ENCODE measurements around the gene HDGFL2.
"Not testable (repeated sequence)": the region's sequence is repeated elsewhere in the genome, so short reads cannot be mapped to it uniquely, and the experiment has no call there.

HDGFL2 gene

GRCh38 chr19:4517451-4518057, 45.5 kb downstream of the HDGFL2 start:
- no peak for DNase-seq

- DNase-seq: no peak
Measured at GRCh38 chr19:4518345-4519171, 46.5 kb downstream of the HDGFL2 start, which contains the start of gene PLIN4. Gene PLIN4 (minus strand): TSS chr19:4518486. CDS start chr19:4518272, 214 bp downstream.

- no peak for DNase-seq
Measured at GRCh38 chr19:4519172-4519496, 47.0 kb downstream of the HDGFL2 start.

- no peak for DNase-seq
Measured at GRCh38 chr19:4519521-4520277, 47.6 kb downstream of the HDGFL2 start.

- no peak for DNase-seq
Measured at GRCh38 chr19:4521170-4521887, 49.2 kb downstream of the HDGFL2 start.

- DNase-seq: no peak
Measured at GRCh38 chr19:4521888-4522242, 49.8 kb downstream of the HDGFL2 start.

GRCh38 chr19:4522291-4523002, 50.4 kb downstream of the HDGFL2 start:
- DNase-seq: no peak

- no peak for DNase-seq
Measured at GRCh38 chr19:4523306-4524110, 51.4 kb downstream of the HDGFL2 start.

GRCh38 chr19:4524808-4525562, 52.9 kb downstream of the HDGFL2 start:
- peak; percentile 53 for DNase-seq

- DNase-seq: no peak
Measured at GRCh38 chr19:4525563-4526002, 53.5 kb downstream of the HDGFL2 start.

- not testable (repeated sequence) for DNase-seq
Measured at GRCh38 chr19:4527377-4527776, 55.3 kb downstream of the HDGFL2 start.

GRCh38 chr19:4528843-4529242, 56.7 kb downstream of the HDGFL2 start:
- DNase-seq: no peak

GRCh38 chr19:4529924-4530522, 57.9 kb downstream of the HDGFL2 start:
- DNase-seq: no peak

- DNase-seq: no peak
Measured at GRCh38 chr19:4531562-4532165, 59.6 kb downstream of the HDGFL2 start.

- no peak for DNase-seq
Measured at GRCh38 chr19:4533334-4533733, 61.2 kb downstream of the HDGFL2 start.

GRCh38 chr19:4533835-4534424, 61.8 kb downstream of the HDGFL2 start:
- no peak for DNase-seq

- DNase-seq: peak; percentile 61
Measured at GRCh38 chr19:4534836-4535658, 63.0 kb downstream of the HDGFL2 start, which contains the start of gene PLIN5. Gene PLIN5 (minus strand): TSS chr19:4535224. CDS start chr19:4534074, 1,150 bp downstream.

GRCh38 chr19:4536798-4537197, 64.7 kb downstream of the HDGFL2 start:
- no peak for DNase-seq
